NCI-H2107 treated with DMSO at 0.1 percent for 48 hours (cell line): Measurements from ENCODE around the gene PHOX2A.

Experiments
- DNase-seq: peaks from one replicate; lab custom pipeline; 2025; ENCODE audit not compliant: unreplicated experiment; lab: John Stamatoyannopoulos, UW

Gene PHOX2A

DNA sequence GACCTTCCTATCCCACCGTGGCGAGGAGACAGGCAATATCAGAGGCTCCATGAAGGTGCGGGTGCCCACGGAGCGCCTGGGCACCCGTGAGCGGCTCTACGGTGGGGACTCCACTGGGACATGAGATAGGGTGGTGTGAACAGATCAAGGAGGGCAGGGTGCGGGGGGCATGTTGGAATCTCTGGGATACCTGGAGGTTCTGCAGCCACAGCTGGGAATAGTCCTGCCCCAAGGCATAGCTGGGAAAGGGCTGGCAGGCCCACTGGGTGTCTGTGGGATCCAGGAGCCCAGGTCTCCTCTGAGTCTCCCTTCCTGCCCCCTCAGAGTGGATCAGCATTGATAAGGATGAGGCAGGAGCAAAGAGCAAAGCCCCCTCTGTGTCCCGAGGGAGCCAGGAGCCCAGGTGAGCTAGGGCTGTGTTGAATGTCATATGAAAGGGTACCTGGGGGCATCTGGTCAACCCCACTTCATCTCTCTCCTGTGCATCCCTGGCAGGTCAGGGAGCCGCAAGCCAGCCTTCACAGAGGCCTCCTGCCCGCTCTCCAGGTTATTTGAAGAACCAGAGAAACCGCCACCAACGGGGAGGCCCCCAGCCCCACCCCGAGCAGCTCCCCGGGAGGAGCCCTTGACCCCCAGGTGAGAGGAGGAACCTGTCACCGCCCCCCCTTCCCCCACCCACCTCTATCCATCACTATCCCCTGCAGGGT is 8.5 kb downstream of the PHOX2A start:
- DNase-seq = no peak

DNA sequence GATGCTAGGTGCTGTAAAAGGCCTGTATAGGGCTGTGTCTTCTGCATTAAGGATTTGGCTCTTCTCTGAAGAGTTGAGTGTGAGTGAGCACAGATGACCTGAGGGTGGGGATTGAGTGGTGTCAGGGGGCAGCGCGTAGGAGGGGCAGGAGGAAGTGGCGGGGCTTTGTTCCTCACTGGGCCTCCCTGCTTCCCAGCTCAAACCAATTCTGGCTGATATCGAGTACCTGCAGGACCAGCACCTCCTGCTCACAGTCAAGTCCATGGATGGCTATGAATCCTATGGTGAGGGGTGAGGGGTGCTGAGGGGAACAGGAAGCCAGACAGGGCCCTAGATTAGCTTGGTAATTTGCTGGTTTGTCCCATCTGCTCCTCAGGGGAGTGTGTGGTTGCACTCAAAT is 9.1 kb downstream of the PHOX2A start:
- no peak for DNase-seq

DNA sequence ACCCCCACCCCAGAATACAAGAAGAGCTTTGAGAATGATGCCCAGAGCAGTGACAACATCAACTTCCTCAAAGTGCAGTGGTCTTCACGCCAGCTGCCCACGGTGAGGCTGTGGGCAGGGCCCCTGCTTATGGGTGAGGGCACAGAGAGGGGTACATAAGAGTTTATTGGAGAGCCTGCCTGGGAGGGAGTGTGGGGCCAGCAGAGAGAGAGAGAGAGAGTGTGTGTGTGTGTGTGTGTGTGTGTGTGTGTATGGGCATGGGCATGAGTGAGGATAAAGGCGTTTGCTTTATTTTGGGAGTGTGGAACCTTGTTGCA is 9.5 kb downstream of the PHOX2A start:
- DNase-seq = no peak

DNA sequence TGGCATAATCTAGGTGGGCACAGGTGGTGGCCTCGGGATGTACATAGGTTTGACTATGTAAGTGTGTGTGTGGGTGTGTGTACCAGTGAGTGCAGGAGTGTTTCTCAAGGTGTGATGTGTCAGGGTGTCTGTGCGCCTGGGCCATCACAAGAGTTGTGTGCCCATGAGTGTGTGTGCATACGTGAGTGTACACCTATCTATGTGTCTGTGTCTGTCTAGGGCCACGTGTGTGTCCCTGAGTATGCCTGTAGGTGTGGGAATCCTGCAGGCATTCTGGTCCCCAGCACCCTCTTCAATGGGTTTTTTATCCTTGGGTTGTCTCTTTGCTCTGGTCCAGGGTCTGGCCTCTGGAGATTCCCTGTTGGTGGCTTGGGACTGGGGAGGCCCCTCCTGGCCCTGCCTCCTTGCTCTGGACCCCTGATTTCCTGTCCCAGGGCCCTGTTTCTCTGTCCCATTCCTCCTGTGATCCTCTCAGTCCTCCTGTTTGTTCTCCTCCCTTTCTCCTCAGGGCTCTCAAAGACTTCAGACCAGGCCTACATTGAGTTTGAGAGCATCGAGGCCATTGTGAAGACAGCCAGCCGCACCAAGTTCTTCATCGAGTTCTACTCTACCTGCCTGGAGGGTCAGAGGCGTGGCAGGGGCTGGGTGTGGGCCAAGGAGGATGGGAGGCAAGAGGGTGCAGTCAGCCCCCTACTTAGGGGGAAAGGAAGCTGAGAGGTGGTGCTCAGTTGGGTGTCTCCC is 10.0 kb downstream of the PHOX2A start:
- DNase-seq = no peak

DNA sequence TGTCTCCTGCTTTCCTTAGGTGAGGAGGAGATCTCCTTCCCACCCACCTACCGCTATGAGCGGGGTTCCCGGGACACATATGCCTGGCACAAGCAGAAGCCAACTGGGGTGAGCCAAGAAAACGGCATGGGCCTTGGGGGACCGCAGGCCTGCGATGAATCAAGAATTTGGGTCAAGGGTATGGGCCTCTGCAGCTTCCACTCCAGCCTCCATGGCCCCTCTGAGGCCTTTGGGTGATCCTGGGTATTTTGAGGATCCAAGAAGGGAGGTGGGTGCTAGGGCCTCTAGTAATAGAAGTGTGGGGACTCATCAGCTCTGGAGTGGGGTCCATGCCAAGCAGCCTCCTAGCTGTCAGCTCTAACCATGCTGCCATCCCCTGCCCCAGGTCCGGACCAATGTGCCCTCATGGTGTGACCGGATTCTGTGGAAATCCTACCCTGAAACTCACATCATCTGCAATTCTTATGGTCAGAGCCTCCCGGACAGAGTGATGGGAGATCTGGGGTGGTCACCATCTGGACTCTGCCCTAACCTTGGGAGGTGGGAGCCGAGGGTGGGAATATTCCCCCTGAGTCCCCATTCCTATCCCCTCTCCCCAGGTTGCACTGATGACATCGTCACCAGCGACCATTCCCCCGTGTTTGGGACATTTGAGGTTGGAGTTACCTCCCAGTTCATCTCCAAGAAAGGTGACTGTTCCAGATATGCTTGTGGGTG is 10.8 kb downstream of the PHOX2A start:
- DNase-seq = no peak

DNA sequence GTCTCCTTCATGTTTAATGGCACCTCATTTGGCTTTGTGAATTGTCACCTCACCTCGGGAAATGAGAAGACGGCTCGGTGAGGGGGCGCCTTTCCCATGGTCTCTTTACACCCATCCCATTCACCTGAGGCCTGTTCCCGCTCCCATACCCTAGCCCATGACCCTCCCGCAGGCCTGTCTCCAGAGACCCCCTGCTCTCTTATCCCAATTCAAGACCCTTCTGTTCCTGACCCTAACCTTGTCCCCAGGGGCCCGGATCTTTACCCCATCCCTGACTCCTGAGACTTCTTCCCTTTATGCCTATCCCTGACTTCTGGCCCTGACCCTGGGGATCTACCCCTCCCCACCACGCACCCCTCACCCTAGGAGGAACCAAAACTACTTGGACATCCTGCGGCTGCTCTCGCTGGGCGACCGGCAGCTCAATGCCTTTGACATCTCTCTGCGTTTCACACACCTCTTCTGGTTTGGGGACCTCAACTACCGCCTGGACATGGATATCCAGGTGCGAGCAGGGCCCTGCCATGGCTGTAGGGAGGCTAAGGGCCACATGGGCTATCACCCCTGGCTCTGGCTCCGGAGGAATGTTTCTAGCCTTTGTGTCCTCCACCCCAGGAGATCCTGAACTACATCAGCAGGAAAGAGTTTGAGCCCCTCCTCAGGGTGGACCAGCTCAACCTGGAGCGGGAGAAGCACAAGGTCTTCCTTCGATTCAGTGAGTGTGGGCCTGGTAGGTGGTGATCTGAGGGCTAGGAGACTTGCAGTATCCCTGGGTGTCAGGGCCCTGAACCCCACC is 11.5 kb downstream of the PHOX2A start:
- no peak for DNase-seq

DNA sequence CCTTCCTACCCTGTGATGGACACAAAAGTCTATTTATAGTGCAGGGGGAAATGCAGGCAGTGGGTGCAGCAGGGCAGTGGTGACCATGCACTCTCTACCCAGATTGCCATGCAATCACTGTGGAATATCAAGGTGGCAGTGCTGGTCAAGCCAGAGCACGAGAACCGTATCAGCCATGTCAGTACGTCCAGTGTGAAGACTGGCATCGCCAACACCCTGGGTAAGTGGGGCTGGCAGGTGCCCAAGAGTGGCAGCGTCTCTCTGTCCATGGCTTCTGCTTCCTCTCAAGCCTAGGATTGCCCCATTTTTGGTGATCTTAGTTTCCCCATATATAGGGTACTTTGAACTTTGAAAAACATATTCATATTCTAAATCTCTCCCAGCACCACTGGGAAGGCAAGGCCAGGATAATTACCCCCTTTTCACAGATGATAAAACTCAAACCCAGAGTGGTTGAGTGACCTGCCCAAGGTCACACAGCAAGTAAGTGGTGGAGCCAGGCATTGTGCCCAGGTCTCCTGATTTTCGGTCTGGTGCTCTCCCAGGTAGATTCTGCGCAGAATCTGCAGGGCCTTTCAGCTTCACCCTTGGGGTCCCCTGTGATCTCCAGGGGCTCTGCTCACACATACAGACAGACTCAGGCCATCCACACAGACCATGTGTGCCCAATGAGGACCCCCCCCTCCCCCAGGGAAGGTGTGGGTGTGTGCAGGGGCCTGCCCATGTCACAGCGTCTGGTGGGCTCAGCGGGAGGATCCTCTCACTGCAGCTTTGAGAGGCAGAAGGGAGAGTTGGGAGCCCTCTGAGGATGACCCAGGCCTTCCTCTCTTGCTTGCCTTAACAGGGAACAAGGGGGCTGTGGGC is 12.3 kb downstream of the PHOX2A start:
- no peak for DNase-seq

DNA sequence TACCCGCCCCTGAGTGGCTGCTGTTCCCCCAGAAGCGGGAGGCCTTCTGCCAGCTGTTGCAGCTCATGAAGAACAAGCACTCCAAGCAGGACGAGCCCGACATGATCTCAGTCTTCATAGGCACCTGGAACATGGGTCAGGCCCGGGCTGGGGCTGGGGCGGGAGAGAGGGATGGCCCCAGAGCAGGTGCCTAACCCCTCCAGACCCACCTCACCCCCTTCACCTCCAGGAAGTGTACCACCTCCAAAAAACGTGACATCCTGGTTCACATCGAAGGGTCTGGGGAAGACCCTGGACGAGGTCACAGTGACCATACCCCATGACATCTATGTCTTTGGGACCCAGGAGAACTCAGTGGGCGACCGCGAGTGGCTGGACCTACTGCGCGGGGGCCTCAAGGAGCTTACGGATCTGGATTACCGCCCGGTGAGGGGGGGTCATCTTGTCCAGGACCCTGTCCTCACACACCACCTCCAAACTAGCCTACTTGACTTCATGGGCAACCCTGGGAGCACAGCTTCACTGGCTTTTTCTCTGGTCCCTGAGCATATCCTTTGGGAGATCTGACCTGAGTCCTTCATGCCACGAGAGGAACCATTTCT is 13.1 kb downstream of the PHOX2A start:
- no peak for DNase-seq

DNA sequence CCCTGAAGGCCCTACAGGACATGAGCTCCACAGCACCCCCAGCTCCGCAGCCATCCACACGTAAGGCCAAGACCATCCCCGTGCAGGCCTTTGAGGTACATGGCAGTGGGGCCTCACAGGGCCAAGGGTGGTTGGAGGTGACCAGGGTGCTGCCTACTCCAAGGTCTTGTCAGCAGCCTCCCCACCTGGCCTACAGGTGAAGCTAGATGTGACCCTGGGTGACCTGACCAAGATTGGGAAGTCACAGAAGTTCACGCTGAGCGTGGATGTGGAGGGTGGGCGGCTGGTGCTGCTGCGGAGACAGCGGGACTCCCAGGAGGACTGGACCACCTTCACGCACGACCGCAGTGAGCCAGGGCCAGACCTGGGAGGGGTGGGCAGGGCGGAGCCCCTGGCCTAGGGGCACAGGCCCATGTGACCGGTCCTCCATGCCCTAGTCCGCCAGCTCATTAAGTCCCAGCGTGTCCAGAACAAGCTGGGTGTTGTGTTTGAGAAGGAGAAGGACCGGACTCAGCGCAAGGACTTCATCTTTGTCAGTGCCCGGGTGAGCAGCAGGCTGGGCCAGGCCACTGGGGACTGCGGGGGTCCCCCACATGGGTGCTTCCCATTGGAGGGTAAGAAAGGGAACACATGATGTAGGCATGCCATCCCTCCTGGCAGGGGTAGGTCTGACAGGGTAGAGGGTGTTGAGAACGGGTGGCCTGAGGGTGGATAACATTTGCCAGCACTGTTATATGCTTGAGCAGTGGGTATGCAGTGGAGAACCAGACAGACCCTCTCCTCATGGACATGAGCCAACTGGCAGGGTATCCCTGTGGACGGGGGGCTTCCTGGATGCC is 13.8 kb downstream of the PHOX2A start:
- no peak for DNase-seq

DNA sequence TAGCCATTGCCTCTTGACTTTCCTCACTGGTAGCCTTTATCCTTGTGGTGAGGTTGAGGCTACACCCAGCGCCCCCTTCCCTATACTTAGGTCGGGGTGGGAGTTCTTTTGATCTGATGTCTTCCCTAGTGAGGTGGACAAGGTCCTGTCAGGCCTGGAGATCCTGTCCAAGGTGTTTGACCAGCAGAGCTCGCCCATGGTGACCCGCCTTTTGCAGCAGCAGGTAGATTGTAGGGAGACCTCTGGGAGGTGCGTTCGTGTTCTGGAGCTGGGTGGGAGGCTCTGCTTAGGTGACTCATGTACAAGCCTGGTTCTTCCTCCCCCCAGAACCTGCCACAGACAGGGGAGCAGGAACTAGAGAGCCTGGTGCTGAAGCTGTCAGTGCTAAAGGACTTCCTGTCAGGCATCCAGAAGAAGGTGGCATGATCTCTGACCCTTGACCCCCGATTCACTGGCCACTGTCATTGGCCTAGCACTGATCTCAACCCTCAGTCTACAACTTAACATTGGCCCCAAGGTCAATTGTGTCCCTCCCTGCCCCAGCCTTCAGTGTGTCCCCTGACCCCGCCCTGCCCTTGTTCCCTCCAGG is 14.5 kb downstream of the PHOX2A start:
- no peak for DNase-seq

DNA sequence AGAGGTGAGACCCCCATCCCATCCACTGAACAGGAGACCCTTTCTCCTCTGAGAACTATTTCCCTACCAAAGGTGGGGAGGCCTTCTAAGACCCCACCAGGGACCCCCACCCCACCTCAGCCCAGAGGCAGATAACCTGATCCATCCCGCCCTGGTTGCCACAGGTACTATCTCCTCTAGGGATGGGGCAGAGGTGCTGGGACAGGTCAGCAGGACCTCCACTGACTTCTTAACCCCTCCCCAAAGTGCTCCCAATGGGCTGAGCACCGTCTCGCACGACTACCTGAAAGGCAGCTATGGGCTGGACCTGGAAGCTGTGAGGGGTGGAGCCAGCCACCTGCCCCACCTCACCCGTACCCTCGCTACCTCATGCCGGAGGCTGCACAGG is 15.1 kb downstream of the PHOX2A start:
- DNase-seq = no peak

DNA sequence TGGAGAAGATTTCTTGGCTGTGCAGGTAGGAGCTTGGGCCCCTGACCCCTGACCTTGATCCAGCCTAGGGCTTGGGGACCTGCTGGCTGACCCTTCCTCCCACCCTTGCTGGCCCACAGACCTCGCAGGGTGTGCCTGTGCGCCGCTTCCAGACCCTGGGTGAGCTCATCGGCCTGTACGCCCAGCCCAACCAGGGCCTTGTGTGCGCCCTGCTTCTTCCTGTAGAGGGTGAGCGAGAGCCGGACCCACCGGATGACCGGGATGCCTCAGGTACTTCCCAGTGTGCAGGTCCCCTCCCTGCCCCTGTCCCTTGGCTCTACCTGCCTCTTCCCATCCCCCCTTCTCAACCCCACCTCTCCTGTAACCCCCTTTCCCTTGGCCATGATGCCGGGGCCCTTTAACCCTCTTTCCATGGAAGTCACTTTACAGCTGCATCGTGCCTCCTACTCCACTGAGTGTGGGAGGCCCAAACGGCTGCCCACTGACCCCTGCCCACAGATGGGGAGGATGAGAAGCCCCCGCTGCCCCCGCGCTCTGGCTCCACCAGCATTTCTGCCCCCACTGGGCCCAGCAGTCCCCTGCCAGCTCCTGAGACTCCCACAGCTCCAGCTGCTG is 15.6 kb downstream of the PHOX2A start:
- no peak for DNase-seq

DNA sequence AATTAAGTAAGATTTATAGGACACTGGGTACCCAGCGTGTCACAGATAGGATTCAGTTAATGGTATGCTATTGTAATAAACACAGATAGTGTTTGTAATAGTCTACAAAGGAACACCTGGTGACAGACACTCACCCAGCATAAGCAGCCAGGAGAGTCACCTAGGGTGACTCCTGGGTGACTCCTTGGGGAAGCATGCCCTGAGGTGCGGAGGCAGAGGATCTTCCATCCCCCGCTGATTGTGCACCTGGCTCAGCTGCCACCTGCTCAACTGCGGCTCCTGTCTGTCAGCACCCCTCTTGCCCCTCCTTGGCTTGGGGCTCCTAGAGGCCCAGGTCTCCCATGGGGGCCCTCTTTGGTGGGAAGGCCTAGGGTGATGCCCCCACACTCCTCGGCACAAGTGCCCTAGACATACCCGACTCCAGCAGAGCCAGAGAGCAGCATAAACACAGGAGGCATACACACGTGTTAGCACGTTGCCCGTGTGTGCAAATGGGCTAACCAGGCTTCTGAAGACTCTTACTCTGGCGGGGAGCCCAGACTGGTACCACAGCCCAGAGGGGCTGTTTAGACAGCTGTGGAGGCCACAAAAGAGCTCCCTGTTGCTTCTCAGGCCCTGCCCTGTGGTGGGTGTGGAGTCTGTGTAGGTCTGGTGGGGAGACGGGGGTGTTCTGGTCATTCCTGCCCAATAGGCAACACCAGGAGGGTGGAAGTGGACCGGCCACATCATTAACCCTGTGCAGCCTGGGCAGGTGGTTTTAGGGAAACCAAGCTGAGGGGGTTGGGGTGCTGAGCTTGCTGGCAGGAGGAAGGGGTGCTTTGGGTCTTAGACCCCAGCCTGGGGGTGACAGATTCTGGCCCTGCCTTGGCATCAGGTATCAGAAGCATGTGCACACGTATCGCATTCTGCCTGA is 16.4 kb downstream of the PHOX2A start:
- peak; percentile 98 for DNase-seq

DNA sequence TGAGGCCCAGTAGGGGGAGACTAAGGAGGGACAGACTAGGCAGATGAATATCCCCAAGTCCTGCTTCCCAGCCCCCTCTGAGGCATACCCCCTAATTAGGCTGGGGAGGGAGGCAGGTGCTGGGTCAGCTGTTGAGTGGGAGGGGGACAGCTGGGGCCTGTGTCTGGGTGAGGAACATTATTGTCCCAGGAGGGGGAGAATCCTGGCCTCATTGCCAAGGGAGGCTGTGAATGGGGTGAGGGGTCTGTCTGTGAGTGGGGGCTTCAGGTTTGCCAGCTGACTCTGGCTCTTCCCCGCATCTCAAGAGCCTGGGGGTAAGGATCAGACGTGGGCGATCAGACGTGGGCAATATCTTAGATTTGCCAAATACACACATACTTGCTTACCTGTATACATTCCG is 17.3 kb downstream of the PHOX2A start:
- no peak for DNase-seq

DNA sequence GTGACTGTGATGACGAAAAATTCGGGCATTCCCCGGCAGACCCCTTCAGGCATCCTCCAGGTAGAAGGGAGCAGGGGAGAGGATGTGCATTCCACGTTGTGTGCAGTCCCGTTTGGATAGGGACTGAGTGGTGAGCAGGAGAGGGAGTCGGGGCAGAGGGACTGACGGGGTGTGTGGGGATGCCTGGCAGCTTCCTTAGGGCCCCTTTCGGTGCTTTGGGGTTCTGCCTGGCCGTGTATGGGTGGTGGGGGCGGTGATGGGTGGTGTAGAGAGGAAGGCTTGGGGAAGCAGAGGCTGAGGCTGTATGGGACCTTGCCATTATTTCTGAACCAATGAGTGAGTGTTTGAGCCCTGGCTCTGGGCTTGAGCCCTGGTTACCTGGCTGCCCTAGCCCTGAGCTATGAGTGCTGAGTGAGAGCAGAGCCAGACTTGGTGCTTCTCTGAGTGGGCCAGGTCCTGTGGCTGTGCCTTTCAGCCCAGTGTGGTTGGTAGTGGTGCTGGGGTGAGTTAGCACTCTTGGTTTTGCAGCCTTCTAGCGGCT is 18.5 kb downstream of the PHOX2A start:
- no peak for DNase-seq

DNA sequence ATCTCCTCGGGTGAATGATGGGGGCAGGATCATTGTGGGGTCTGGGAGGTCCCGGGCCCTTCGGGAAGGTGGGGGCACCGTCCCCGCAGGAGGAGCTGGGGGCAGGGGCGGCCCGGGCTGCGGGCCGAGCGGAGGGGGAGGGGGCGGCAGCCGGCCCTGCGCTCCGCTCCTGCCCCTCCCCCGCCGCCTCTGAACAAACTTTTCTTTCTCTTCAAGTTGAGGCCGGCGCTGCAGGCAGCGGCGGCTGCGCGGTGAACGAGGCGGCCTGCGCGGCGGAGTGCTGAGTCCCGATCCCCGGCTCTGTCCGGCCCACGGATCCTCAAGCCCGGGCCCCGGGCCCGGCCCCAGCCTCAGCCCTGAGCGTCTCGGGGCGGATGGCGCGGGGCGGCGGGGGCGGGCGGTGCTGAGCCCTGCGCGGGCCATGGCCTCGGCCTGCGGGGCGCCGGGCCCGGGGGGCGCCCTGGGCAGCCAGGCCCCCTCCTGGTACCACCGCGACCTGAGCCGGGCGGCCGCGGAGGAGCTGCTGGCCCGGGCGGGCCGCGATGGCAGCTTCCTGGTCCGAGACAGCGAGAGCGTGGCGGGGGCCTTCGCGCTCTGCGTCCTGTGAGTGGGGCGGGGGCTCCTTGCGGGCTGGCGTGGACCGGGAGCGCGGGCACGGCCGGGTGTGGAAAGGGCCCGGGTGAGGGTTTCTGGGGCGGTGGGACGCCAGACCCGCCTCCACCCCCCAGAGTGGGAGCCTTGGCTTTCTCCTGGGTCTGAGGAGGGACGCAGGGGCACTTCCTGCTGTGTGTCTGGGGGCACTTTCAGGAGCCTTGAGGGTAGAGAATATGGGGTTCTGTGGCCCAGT is 19.2 kb downstream of the PHOX2A start, which contains the start of gene INPPL1:
Gene INPPL1 (plus strand): TSS at position 204 of the 847 bp plus-strand sequence. CDS start 218 bp downstream, at position 422.
- no peak for DNase-seq
